SJCRH30 (cell line): ENCODE results near the gene A4GALT. TPM values are rescaled to one million over a fixed set of nuclear protein-coding genes. Genes with fewer than 3 reads are reported as not detected.
"Not testable (repeated sequence)": the region's sequence is repeated elsewhere in the genome, so short reads cannot be mapped to it uniquely, and the experiment has no call there.

ENCODE experiments used
- DNase-seq, 2 experiments: peaks; one replicate each; pipeline ENCODE4 v3.0.0-alpha.2; 2015 to 2020
- H3K27ac ChIP-seq: fragments of 250-450 bp; sonication (Bioruptor Pico); 2 replicates; pipeline ENCODE4 v1.5.1; 2020; ENCODE audit warnings: mild to moderate bottlenecking, moderate library complexity
- H3K27me3 ChIP-seq: fragments of 250-450 bp; sonication (Bioruptor Pico); 2 replicates; pipeline ENCODE4 v1.5.1; 2020; ENCODE audit warnings: mild to moderate bottlenecking, moderate library complexity
- H3K36me3 ChIP-seq: fragments of 250-450 bp; sonication (Bioruptor Pico); 2 replicates; pipeline ENCODE4 v1.5.1; 2020; ENCODE audit warnings: mild to moderate bottlenecking, moderate library complexity
- H3K4me1 ChIP-seq: fragments of 250-450 bp; sonication (Bioruptor Pico); 2 replicates; pipeline ENCODE4 v1.5.1; 2020; ENCODE audit warnings: mild to moderate bottlenecking, moderate library complexity
- H3K4me3 ChIP-seq: fragments of 250-450 bp; sonication (Bioruptor Pico); 2 replicates; pipeline ENCODE4 v1.5.1; 2020; ENCODE audit warnings: mild to moderate bottlenecking, moderate library complexity
- H3K9me3 ChIP-seq: fragments of 250-450 bp; sonication (Bioruptor Pico); replicated peaks from 2 replicates; pipeline ENCODE4 v1.5.1; 2020; ENCODE audit warnings: mild to moderate bottlenecking, moderate library complexity
- total RNA-seq: library from RNA; depleted of rRNA; stranded (reverse); fragments of >200 nt; shearing (Covaris generic); gene quantifications from 2 replicates; pipeline ENCODE4 v1.2.3, GENCODE V29; 2014

Gene A4GALT
- total RNA-seq, 1 experiment from 2014 or later = 7.1 TPM

GRCh38 chr22:42686756-42687491 is 33.7 kb downstream of the A4GALT start:
- DNase-seq = peak in 1 of 2 experiments; percentile 22
- peak overlapping the region; percentile 11; the same call in 1 of the 2 replicates for H3K27ac ChIP-seq
- peaks cover 33% of the 10 kb centered on the region for H3K4me1 ChIP-seq
- H3K4me3 ChIP-seq = no peak overlapping the region
- no peaks in the 10 kb centered on the region for H3K27me3 ChIP-seq
- no peaks in the 10 kb centered on the region for H3K9me3 ChIP-seq
- H3K36me3 ChIP-seq = no peaks in the 10 kb centered on the region

DNA sequence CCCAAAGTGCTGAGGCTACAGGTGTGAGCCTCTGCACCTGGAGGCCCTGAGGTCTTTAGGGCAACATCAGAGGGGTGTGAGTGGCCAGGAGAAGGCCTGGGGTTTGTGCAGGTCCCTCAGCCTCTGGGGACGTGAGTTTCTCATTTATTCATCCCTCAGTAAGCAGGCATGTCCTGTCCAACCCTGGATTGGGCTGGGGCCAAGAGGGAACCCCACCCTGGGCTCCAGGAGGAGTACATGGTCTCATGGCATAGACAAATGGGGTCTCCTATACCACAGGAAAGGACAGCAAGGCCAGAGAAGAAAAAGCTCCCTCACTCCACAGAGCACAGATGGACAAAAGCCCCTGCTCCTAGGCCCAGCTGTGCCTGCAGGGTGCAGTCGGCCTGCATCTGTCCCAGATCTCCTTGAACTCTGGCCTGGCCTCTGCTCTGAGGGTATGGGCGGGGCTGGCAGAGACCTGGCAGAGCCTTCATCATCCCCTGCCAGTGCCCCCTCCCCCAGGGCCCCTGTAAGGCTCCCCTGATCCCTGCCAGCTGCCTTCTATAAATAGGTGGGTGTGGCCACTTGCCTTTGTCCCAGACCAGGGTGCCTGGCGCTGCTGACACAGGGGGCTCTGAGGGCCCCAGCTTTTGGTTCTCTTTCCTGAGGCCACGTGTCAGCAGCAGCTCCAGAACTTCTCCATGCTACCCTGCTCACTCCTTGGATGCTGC is 34.6 kb downstream of the A4GALT start:
- H3K9me3 ChIP-seq = no peaks in the 10 kb centered on the region
- no peaks in the 10 kb centered on the region for H3K27me3 ChIP-seq
- DNase-seq = peak; percentile 85 to 87
- H3K4me3 ChIP-seq = no peak overlapping the region
- H3K4me1 ChIP-seq = peaks cover 33% of the 10 kb centered on the region
- H3K36me3 ChIP-seq = no peaks in the 10 kb centered on the region
- H3K27ac ChIP-seq = peak overlapping the region; percentile 11; the same call in 1 of the 2 replicates

GRCh38 chr22:42684462-42685195 is 36.0 kb downstream of the A4GALT start:
- Histone ChIP-seq H3K4me3 (no peak overlapping the region), H3K27ac (no peak overlapping the region), H3K36me3 (no peaks in the 10 kb centered on the region), H3K4me1 (peaks cover 41% of the 10 kb centered on the region), H3K9me3 (no peaks in the 10 kb centered on the region), H3K27me3 (no peaks in the 10 kb centered on the region)
- no peak for DNase-seq

DNA sequence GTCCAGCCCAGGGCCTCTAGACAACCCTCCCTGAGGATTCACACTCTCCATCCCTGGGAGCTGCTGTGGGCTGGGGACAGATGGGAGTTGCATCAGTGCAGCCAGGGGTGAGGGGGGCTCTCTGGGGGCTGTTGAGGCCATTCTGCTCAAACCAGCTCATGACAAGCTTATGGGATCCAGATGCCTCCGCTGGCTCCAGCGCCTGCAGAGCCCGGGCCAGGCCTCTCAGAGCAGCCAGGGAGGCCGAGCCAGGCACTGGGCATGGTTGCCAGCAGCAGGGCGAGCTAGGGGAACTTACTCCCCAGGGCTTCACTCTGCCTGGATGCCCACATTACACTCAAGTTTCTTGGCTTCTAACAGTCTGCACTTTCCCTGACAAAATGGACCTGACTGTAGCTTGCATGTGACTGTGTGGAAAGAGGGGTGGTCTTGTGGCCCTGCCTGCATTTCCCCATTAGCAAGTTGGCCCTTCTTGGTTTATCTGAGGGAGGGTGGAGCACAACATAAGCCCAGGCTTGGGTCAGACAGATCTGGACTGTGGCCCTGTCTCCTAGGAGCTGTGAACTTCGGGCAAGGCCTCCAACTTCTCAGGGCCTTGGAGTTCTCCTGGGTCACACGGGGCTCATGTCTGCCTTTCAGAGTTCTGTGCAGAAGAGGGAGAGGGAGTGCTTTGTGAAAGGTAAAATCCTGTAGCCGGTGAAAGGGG is 36.9 kb downstream of the A4GALT start:
- H3K4me1 ChIP-seq = peaks cover 36% of the 10 kb centered on the region
- no peaks in the 10 kb centered on the region for H3K9me3 ChIP-seq
- H3K27me3 ChIP-seq = no peaks in the 10 kb centered on the region
- no peak for DNase-seq
- H3K36me3 ChIP-seq = no peaks in the 10 kb centered on the region
- no peak overlapping the region for H3K4me3 ChIP-seq
- no peak overlapping the region for H3K27ac ChIP-seq

- Histone ChIP-seq H3K9me3 (0 out of 2 replicates have a peak, but pooled peaks cover 4% of the 10 kb centered on the region), H3K4me3 (no peak overlapping the region), H3K27ac (no peak overlapping the region), H3K27me3 (no peaks in the 10 kb centered on the region), H3K4me1 (peaks cover 24% of the 10 kb centered on the region), H3K36me3 (no peaks in the 10 kb centered on the region)
- DNase-seq = no peak
Measured at GRCh38 chr22:42682113-42682851, 38.4 kb downstream of the A4GALT start.

DNA sequence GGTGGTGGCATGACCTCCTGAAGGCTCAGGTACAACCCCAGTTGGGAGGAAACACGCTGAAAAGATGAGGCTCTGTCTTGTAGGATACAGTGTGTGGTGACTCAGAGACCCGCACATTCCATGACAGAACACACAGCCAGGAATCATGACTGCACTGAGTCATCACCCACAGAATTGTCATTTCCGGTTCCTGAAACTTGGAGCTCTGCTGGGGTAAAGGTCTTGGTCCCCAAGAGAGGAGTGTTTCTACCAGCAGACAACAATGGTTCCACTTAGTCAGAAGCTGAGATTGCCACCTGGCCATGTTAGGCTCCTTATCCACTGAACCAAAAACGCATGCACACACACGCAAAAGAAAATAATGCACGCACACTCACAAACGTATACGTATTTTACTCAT is 40.0 kb downstream of the A4GALT start:
- Histone ChIP-seq H3K9me3 (0 out of 2 replicates have a peak, but pooled peaks cover 4% of the 10 kb centered on the region), H3K4me3 (no peak overlapping the region), H3K36me3 (no peaks in the 10 kb centered on the region), H3K4me1 (peaks cover 8% of the 10 kb centered on the region; the same call in 1 of the 2 replicates), H3K27me3 (no peaks in the 10 kb centered on the region), H3K27ac (no peak overlapping the region)
- DNase-seq = peak; percentile 53 to 62

DNA sequence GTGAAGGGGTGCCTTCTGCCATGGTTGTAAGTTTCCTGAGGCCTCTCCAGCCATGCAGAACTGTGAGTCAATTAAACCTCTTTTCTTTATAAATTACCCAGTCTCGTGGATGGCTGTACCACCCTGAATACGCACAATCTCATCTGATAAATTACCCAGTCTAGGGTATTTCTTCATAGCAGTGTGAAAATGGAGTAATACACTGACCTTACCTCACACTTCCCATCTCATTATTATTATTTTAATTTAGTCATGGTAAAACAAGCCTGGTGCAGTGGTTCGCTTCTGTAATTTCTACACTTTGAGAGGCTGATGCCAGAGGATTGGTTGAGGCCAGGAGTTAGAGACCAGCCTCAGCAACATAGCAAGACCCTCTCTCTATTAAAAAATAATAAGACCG is 41.0 kb downstream of the A4GALT start:
- H3K27me3 ChIP-seq = no peaks in the 10 kb centered on the region
- no peak overlapping the region for H3K27ac ChIP-seq
- 0 out of 2 replicates have a peak, but pooled peaks cover 4% of the 10 kb centered on the region for H3K9me3 ChIP-seq
- H3K36me3 ChIP-seq = no peaks in the 10 kb centered on the region
- no peak overlapping the region for H3K4me3 ChIP-seq
- peaks cover 8% of the 10 kb centered on the region; the same call in 1 of the 2 replicates for H3K4me1 ChIP-seq
- DNase-seq = no peak

GRCh38 chr22:42678894-42679293 is 41.8 kb downstream of the A4GALT start:
- Histone ChIP-seq H3K4me1 (peaks cover 8% of the 10 kb centered on the region; the same call in 1 of the 2 replicates), H3K36me3 (no peaks in the 10 kb centered on the region), H3K9me3 (0 out of 2 replicates have a peak, but pooled peaks cover 4% of the 10 kb centered on the region), H3K27ac (no peak overlapping the region), H3K4me3 (no peak overlapping the region), H3K27me3 (no peaks in the 10 kb centered on the region)
- DNase-seq = no peak

DNA sequence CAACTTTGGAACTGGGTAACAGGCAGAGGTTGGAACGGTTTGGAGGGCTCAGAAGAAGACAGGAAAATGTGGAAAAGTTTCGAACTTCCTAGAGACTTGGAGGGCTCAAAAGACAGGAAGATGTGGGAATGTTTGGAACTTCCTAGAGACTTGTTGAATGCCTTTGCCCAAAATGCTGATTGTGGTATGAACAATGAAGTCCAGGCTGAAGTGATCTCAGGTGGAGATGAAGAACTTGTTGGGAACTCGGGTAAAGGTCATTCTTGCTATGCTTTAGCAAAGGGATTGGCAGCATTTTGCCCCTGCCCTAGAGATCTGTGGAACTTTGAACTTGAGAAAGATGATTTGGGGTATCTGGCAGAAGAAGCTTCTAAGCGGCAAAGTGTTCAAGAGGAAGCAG is 42.7 kb downstream of the A4GALT start:
- not testable (repeated sequence) for H3K4me1 ChIP-seq, H3K36me3 ChIP-seq, H3K27me3 ChIP-seq, H3K27ac ChIP-seq, H3K9me3 ChIP-seq, H3K4me3 ChIP-seq, DNase-seq

DNA sequence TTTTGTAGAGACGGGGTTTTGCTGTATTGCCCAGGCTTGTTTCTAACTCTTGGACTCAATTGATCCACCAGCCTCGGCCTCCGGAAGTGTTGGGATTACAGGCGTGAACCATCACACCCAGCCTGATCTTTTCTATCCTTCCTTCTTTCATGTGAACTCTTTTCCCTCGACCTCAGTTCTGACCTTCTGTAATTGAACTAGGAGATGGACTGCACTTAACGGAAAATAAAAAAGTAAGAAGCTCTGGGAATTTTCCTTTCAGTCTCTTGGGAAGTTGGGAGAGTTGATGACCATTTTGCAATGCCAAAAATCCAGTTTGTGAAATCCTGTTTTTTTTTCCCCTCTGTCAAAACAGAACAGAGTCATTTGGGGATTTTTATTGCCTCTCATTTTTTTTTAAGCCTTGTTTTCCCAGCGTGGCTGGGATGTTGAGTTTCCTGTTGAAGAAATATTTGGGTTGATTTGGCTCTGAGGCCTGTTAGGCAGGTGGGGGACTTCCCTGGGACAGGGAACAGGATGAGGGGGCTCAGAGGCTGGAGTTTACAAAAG is 44.5 kb downstream of the A4GALT start:
- H3K27me3 ChIP-seq = no peaks in the 10 kb centered on the region
- no peaks in the 10 kb centered on the region for H3K36me3 ChIP-seq
- H3K27ac ChIP-seq = no peak overlapping the region
- H3K9me3 ChIP-seq = 0 out of 2 replicates have a peak, but pooled peaks cover 4% of the 10 kb centered on the region
- no peak overlapping the region for H3K4me3 ChIP-seq
- H3K4me1 ChIP-seq = peaks cover 8% of the 10 kb centered on the region; the same call in 1 of the 2 replicates
- DNase-seq = no peak

DNA sequence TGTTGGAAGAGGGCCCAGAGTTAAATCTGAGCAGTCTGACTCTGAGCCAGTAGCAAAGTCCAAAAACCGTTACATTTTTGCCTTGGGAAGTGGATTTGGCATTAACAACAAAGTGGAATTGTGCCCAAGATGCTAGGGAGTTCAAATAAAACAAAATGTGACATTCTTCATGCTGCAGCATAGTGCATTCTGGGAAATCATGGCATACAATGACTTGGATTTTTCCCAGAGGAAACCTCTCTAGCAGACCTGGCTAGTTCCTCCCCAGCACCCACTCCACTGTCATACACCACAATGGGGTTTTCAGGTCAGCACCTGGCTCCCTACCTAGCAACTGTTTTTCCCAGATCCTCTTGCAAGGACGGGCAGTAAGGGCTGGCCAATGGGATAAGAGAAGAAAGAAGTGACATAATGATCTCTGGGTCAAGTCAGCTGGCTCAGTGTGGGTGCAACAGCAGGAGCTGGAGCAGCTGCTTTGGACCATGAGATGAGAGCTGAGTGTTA is 46.7 kb downstream of the A4GALT start:
- H3K4me1 ChIP-seq = no peaks in the 10 kb centered on the region
- H3K4me3 ChIP-seq = no peak overlapping the region
- no peaks in the 10 kb centered on the region for H3K27me3 ChIP-seq
- no peak overlapping the region for H3K27ac ChIP-seq
- peak; percentile 24 to 49 for DNase-seq
- 0 out of 2 replicates have a peak, but pooled peaks cover 4% of the 10 kb centered on the region for H3K9me3 ChIP-seq
- no peaks in the 10 kb centered on the region for H3K36me3 ChIP-seq

DNA sequence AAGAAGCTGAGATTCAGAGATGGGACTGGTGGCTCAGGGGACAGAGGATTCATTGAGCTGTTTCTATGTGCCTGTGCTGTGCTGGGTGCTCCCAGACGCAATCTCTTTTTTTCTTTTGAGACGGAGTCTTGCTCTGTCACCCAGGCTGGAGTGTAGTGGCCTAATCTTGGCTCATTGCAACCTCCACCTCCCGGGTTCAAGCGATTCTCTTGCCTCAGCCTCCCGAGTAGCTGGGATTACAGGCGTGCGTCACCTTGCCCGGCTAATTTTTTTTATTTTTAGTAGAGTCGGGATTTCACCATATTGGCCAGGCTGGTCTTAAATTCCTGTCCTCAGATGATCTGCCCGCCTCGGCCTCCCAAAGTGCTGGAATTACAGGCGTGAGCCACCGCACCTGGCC is 47.6 kb downstream of the A4GALT start:
- H3K36me3 ChIP-seq, H3K4me3 ChIP-seq, H3K27ac ChIP-seq, H3K27me3 ChIP-seq, H3K4me1 ChIP-seq, DNase-seq, H3K9me3 ChIP-seq: not testable (repeated sequence)

DNA sequence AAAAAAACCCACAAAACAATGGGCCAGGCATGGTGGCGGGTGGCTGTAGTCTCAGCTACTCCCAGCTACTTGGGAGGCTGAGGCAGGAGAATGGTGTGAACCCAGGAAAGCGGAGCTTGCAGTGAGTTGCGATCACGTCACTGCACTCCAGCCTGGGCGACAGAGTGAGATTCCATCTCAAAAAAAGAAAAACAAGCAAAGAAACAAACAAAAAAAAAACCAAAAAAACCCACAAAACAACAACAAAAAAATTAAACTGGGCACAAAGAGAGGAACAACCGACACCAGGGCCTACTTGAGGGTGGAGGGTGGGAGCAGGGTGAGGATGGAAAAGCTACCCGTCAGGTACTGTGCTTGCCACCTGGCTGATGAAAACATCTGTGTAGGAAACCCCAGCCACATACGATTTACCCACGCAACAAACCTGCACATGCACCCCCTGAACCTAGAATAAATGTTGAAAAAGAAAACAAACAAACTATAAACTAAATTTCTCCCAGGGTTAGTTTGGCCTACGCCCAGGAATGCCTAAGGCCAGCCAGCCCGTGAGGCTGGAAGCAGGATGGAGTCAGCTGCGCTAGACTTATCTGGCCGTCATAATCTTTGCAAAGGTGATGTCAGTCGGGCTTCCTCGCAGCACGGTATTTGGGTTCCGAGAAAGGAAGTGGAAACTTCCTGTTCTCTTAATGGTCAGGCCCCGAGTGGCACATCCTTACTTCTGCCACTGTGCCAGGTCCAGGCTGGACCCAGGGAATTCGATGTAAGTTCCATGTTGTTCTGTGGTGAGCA is 49.6 kb downstream of the A4GALT start:
- DNase-seq = peak; percentile 38 to 55
- Histone ChIP-seq H3K27ac (no peak overlapping the region), H3K4me3 (no peak overlapping the region), H3K27me3 (no peaks in the 10 kb centered on the region), H3K4me1 (no peaks in the 10 kb centered on the region), H3K9me3 (no peaks in the 10 kb centered on the region), H3K36me3 (no peaks in the 10 kb centered on the region)
